ENCODE measurements around the gene COL7A1. TPM values are rescaled to one million over a fixed set of nuclear protein-coding genes. Genes with fewer than 3 reads are reported as not detected.

Gene COL7A1
- 40.0 TPM for total RNA-seq (2021; ENCODE audit: unreplicated experiment)
- 21.8 TPM for polyA plus RNA-seq (2012; ENCODE audit: insufficient read length)
- Bru-seq, nascent RNA = percentile 57 among the genes with signal in this experiment
- percentile 66 among the genes with signal in this experiment for BruChase-seq, experiment 1, labeled RNA remaining after a 2-hour chase
- BruChase-seq, experiment 2, labeled RNA remaining after a 6-hour chase = percentile 82 among the genes with signal in this experiment
- long read RNA-seq, partial matches to known transcripts = 16 of 37 reads
- long read RNA-seq, other reads (novel, unspliced or antisense) = 21 of 37 reads

DNA sequence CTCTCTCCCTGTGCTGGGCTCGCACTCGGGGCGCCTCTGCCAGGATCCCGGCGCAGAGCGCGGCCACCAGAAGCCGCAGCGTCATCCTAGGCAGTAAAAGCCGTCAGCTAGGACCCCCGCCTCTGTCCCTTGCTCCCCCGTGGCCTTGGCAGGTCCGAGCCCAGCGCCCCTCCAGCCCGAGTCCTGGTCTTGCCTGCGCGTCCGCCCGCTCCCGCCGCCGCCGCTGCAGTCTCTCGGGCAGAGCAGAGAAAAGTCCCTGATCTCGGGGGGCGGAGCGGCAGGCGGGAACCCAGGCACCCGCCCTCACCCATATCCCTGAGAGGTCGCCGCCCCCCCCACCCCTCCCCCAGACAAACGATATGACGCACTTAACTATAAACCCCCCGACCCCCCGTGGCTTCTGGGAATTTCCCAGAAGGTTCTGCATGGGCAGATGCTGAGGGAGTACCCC lies at the start of gene COL7A1:
TSS of gene COL7A1 (minus strand) at position 255 of the 451 bp plus-strand sequence. CDS start at position 85, 170 bp downstream.
- Histone ChIP-seq H3K4me1 (ENCODE audit: control insufficient read depth, insufficient read depth, low read length) (peaks cover 34% of the 10 kb centered on the region), H3K36me3 (ENCODE audit: control insufficient read depth, insufficient read depth, low read length) (no peaks in the 10 kb centered on the region), H3K4me3 (ENCODE audit: low read depth in 2 of 2, low read length in 2 of 2) (peak within 1 kb of the TSS; percentile 32 to 43), H3K9me3 (ENCODE audit: control insufficient read depth, insufficient read depth, low read depth, low read length) (no peaks in the 10 kb centered on the region), H3K27ac (ENCODE audit: low read length) (peak within 1 kb of the TSS; percentile 57), H3K27me3 (ENCODE audit: control insufficient read depth, insufficient read depth, low read length) (no peaks in the 10 kb centered on the region)
- ATAC-seq (peak; percentile 35), DNase-seq (ENCODE audit: low read depth, low spot score) (no peak)
- in situ Hi-C loops (cut with HindIII; ENCODE audit: low pct_unique_long_range_greater_than_20kb, low sequenced_read_pairs) (no loop called here), intact Hi-C loops (cut with micrococcal nuclease; ENCODE audit: unreplicated experiment) (no loop called here)
- CTCF ChIA-PET = no interaction called here
- POLR2A ChIA-PET = no interaction called here
- TF ChIP-seq, protein P1, sequence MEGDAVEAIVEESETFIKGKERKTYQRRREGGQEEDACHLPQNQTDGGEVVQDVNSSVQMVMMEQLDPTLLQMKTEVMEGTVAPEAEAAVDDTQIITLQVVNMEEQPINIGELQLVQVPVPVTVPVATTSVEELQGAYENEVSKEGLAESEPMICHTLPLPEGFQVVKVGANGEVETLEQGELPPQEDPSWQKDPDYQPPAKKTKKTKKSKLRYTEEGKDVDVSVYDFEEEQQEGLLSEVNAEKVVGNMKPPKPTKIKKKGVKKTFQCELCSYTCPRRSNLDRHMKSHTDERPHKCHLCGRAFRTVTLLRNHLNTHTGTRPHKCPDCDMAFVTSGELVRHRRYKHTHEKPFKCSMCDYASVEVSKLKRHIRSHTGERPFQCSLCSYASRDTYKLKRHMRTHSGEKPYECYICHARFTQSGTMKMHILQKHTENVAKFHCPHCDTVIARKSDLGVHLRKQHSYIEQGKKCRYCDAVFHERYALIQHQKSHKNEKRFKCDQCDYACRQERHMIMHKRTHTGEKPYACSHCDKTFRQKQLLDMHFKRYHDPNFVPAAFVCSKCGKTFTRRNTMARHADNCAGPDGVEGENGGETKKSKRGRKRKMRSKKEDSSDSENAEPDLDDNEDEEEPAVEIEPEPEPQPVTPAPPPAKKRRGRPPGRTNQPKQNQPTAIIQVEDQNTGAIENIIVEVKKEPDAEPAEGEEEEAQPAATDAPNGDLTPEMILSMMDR (IDR thresholded peaks at IDR 0.05) = no peak
- TF ChIP-seq POLR2AphosphoS5 (IDR thresholded peaks at IDR 0.05; ENCODE audit: low read depth, low read length) = no peak; the same call in 1 of the 2 replicates
- TF ChIP-seq, protein P2, sequence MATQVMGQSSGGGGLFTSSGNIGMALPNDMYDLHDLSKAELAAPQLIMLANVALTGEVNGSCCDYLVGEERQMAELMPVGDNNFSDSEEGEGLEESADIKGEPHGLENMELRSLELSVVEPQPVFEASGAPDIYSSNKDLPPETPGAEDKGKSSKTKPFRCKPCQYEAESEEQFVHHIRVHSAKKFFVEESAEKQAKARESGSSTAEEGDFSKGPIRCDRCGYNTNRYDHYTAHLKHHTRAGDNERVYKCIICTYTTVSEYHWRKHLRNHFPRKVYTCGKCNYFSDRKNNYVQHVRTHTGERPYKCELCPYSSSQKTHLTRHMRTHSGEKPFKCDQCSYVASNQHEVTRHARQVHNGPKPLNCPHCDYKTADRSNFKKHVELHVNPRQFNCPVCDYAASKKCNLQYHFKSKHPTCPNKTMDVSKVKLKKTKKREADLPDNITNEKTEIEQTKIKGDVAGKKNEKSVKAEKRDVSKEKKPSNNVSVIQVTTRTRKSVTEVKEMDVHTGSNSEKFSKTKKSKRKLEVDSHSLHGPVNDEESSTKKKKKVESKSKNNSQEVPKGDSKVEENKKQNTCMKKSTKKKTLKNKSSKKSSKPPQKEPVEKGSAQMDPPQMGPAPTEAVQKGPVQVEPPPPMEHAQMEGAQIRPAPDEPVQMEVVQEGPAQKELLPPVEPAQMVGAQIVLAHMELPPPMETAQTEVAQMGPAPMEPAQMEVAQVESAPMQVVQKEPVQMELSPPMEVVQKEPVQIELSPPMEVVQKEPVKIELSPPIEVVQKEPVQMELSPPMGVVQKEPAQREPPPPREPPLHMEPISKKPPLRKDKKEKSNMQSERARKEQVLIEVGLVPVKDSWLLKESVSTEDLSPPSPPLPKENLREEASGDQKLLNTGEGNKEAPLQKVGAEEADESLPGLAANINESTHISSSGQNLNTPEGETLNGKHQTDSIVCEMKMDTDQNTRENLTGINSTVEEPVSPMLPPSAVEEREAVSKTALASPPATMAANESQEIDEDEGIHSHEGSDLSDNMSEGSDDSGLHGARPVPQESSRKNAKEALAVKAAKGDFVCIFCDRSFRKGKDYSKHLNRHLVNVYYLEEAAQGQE (IDR thresholded peaks at IDR 0.05; ENCODE audit: insufficient read depth in 1 of 2, low read depth in 2 of 2, low read length in 1 of 2) = no peak
- TF ChIP-seq TCF7L2 (IDR thresholded peaks at IDR 0.05; ENCODE audit: low read depth, low read length) = no peak
- TF ChIP-seq SIN3A (IDR thresholded peaks at IDR 0.05; ENCODE audit: borderline replicate concordance, insufficient read depth, low read depth, low read length) = no peak
- no TSS peak for BruUV-seq (replicated peaks)

DNA sequence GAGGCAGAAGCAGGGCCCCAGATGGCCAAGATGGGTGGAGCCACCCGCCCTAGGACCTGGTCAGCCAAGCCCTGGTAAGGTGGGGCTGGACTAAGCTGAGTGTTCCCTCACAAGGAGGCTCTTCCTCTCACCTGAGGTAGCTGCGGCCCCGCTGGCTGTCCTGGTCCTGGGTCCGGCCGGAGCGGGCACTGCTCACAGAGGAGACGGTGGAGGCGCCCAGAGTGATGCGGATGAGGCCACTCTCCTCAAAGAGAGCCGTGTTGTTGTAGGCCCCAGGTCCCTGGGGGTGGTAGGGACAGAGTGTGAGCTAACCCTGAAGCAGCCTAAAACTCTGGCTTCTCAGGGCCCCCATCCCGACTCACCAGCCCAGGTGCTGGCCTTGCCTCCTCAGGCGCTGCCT lies 47.5 kb upstream of the COL7A1 start:
- H3K27ac ChIP-seq (ENCODE audit: low read length) = no peak overlapping the region
- BruUV-seq (replicated peaks) = no TSS peak
- no peak for ATAC-seq
- TF ChIP-seq, protein P2 (IDR thresholded peaks at IDR 0.05; ENCODE audit: insufficient read depth in 1 of 2, low read depth in 2 of 2, low read length in 1 of 2) = no peak
- TF ChIP-seq TCF7L2 (IDR thresholded peaks at IDR 0.05; ENCODE audit: low read depth, low read length) (no peak), SIN3A (IDR thresholded peaks at IDR 0.05; ENCODE audit: borderline replicate concordance, insufficient read depth, low read depth, low read length) (no peak), POLR2AphosphoS5 (IDR thresholded peaks at IDR 0.05; ENCODE audit: low read depth, low read length) (no peak)
- TF ChIP-seq, protein P1 (IDR thresholded peaks at IDR 0.05) = no peak
- H3K4me3 ChIP-seq (ENCODE audit: low read depth in 2 of 2, low read length in 2 of 2) = no peak overlapping the region
- intact Hi-C loops (cut with micrococcal nuclease; ENCODE audit: unreplicated experiment) = no loop called here
- ChIA-PET POLR2A (no interaction called here), CTCF (no interaction called here)
- H3K36me3 ChIP-seq (ENCODE audit: control insufficient read depth, insufficient read depth, low read length) = no peaks in the 10 kb centered on the region
- DNase-seq (ENCODE audit: low read depth, low spot score) = no peak
- H3K27me3 ChIP-seq (ENCODE audit: control insufficient read depth, insufficient read depth, low read length) = no peaks in the 10 kb centered on the region
- in situ Hi-C loops (cut with HindIII; ENCODE audit: low pct_unique_long_range_greater_than_20kb, low sequenced_read_pairs) = no loop called here
- no peaks in the 10 kb centered on the region for H3K9me3 ChIP-seq (ENCODE audit: control insufficient read depth, insufficient read depth, low read depth, low read length)
- peaks cover under 1% of the 10 kb centered on the region; the same call in 1 of the 2 replicates for H3K4me1 ChIP-seq (ENCODE audit: control insufficient read depth, insufficient read depth, low read length)
